Calu3 (cell line): ENCODE data around the gene LMBRD1. TPM values are rescaled to one million over a fixed set of nuclear protein-coding genes. Genes with fewer than 3 reads are reported as not detected.

ENCODE experiments used
- BruUV-seq: library from RNA; stranded (reverse); fragments of 400-500 nt; replicated peaks from 2 replicates; lab custom pipeline; 2021; lab: Mats Ljungman, UMichigan
- CTCF ChIA-PET: fragments of 300-600 bp; sonication (Branson Sonifier 250); formaldehyde crosslinking; loops from one replicate; lab custom pipeline; 2022; ENCODE audit warnings: antibody characterized with exemption; lab: Charles Lee
- DNase-seq: peaks from one replicate; pipeline ENCODE4 v3.0.0; 2022
- H3K27ac Mint-ChIP-seq: one replicate; pipeline ENCODE4 v1.8.0; 2022; ENCODE audit warnings: mixed read lengths; ENCODE audit not compliant: unreplicated experiment
- H3K27me3 Mint-ChIP-seq: one replicate; pipeline ENCODE4 v1.8.0; 2022; ENCODE audit warnings: mixed read lengths; ENCODE audit not compliant: unreplicated experiment
- H3K36me3 Mint-ChIP-seq: one replicate; pipeline ENCODE4 v1.8.0; 2022; ENCODE audit warnings: mild to moderate bottlenecking, moderate library complexity, mixed read lengths; ENCODE audit not compliant: insufficient read depth, unreplicated experiment
- H3K4me1 Mint-ChIP-seq: one replicate; pipeline ENCODE4 v1.8.0; 2022; ENCODE audit warnings: mild to moderate bottlenecking, low read depth, mixed read lengths; ENCODE audit not compliant: unreplicated experiment
- H3K4me3 Mint-ChIP-seq: one replicate; pipeline ENCODE4 v1.8.0; 2022; ENCODE audit warnings: mild to moderate bottlenecking, low read depth, moderate library complexity, mixed read lengths; ENCODE audit not compliant: unreplicated experiment
- H3K9me3 Mint-ChIP-seq: one replicate; pipeline ENCODE4 v1.8.0; 2022; ENCODE audit warnings: low read depth, mixed read lengths; ENCODE audit not compliant: unreplicated experiment
- CTCF ChIP-seq: fragments of 200-600 bp; IDR thresholded peaks from one replicate; pipeline ENCODE4 v1.8.0; 2022; ENCODE audit warnings: antibody characterized with exemption; ENCODE audit not compliant: unreplicated experiment
- intact Hi-C: fragments of 100-400 bp; cut with micrococcal nuclease; formaldehyde crosslinking; loops from one replicate; pipeline ENCODE4 v1.10.0; 2022; ENCODE audit not compliant: unreplicated experiment
- total RNA-seq: library from RNA; stranded (reverse); gene quantifications from 2 replicates; pipeline ENCODE4 v1.2.3, GENCODE V29; 2022

Gene LMBRD1
- total RNA-seq, 1 experiment from 2014 or later: 36.6 TPM

DNA sequence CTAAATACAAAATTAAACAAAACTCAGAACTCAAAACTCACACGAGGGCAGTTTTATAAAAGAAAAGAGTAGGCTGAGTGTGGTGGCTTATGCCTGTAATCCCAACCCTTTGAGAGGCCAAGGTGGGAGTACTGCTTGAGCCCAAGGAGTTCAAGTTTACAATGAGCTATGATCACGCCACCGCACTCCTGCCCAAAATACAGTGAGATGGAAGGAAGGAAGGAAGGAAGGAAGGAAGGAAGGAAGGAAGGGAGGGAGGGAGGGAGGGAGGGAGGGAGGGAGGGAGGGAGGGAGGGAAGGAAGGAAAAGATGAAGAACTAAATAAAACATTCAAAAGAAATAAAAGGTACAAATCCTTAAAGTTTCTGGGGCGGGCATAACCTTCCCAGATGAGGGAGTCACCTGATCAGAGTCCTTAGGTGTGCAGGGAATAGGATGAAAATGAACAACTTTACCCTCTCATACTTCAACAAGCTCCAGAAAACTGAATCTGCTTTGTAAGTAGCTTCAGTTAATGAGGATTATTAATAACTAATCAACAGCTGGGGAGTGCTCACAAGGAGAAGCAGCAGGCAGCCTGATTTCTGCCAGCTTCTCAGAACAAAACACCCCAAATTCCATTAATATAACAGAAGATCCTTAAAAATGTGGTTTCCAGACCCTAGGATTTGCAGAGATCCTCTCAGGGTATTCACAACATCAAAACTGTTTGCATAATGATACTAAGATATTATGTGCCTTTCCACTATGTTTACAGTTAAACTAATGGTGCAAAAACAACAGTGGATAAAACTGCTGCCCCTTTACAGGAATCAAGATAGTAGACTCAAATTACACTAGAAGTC, 21.8 kb downstream of the LMBRD1 start:
- CTCF ChIA-PET: no interaction called here
- no peaks in the 10 kb centered on the region for H3K36me3 Mint-ChIP-seq
- no peak overlapping the region for H3K4me3 Mint-ChIP-seq
- H3K27me3 Mint-ChIP-seq: no peaks in the 10 kb centered on the region
- intact Hi-C loops: no loop called here
- DNase-seq: no peak
- no peak for TF ChIP-seq CTCF
- H3K27ac Mint-ChIP-seq: no peak overlapping the region
- H3K9me3 Mint-ChIP-seq: no peaks in the 10 kb centered on the region
- no peaks in the 10 kb centered on the region for H3K4me1 Mint-ChIP-seq
- no TSS peak for BruUV-seq

- intact Hi-C loops: no loop called here
- no peak for DNase-seq
- TF ChIP-seq CTCF: no peak
- CTCF ChIA-PET: no interaction called here
- H3K27ac Mint-ChIP-seq: no peak overlapping the region
- no peaks in the 10 kb centered on the region for H3K27me3 Mint-ChIP-seq
- H3K4me3 Mint-ChIP-seq: no peak overlapping the region
- no TSS peak for BruUV-seq
- no peaks in the 10 kb centered on the region for H3K9me3 Mint-ChIP-seq
- no peaks in the 10 kb centered on the region for H3K36me3 Mint-ChIP-seq
- peaks cover 12% of the 10 kb centered on the region for H3K4me1 Mint-ChIP-seq
Observed at GRCh38 chr6:69771158-69771906, 25.5 kb downstream of the LMBRD1 start.

DNA sequence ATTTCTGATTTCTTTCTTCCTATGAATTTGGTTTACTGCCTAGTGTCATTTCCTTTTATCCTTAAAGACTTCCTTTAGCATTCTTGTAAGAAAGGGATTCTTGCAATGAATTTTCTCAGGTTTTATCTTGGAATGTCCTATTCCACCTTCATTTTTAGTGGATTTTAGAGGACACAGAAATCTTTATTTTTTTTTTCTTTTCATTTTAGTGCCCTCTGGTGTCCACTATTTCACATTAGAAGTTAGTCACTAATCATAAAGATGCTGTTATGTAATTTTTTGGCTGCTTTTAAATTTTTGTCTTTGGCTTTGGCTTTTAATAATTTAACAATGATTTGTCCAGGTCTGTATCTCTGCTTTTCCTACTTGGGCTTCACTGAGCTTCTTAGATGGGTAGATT, 28.1 kb downstream of the LMBRD1 start:
- no TSS peak for BruUV-seq
- H3K36me3 Mint-ChIP-seq: no peaks in the 10 kb centered on the region
- H3K9me3 Mint-ChIP-seq: no peaks in the 10 kb centered on the region
- intact Hi-C loops: loop anchor here (5.0 kb wide), 1 partner anchor 36 kb away; no protein-coding TSS in a partner anchor
- no peak for DNase-seq
- CTCF ChIA-PET: no interaction called here
- no peaks in the 10 kb centered on the region for H3K27me3 Mint-ChIP-seq
- H3K4me1 Mint-ChIP-seq: peaks cover 12% of the 10 kb centered on the region
- TF ChIP-seq CTCF: no peak
- no peak overlapping the region for H3K4me3 Mint-ChIP-seq
- no peak overlapping the region for H3K27ac Mint-ChIP-seq

GRCh38 chr6:69763763-69764162, 33.0 kb downstream of the LMBRD1 start:
- DNase-seq: no peak
- Mint-ChIP-seq H3K4me1 (peaks cover 3% of the 10 kb centered on the region), H3K27ac (no peak overlapping the region), H3K4me3 (no peak overlapping the region), H3K36me3 (no peaks in the 10 kb centered on the region), H3K9me3 (no peaks in the 10 kb centered on the region), H3K27me3 (no peaks in the 10 kb centered on the region)
- CTCF ChIA-PET: interaction anchor here (0.7 to 1.0 kb wide), 2 partner anchors 33 to 50 kb away, joined by 3 to 4 read pairs; partner anchors contain the start of gene LMBRD1
- TF ChIP-seq CTCF: no peak
- no TSS peak for BruUV-seq
- intact Hi-C loops: no loop called here
